ENCODE data around the gene CRTC1. TPM values are rescaled to one million over a fixed set of nuclear protein-coding genes. Genes with fewer than 3 reads are reported as not detected.

Gene CRTC1
- 3.9 to 5.7 TPM (median 4.5 TPM) in 5 replicates for total RNA-seq (2022; extraction: Qiagen RNA extraction; ENCODE audit: low read depth)

GRCh38 chr19:18683109-18683957 lies at the start of gene CRTC1:
TSS of gene CRTC1 (plus strand) at chr19:18683680. CDS start at chr19:18683703, 23 bp downstream.

GRCh38 chr19:18636969-18637629 lies 46.4 kb upstream of the CRTC1 start, which contains the start of gene KLHL26:
TSS of gene KLHL26 (plus strand) at chr19:18637028. CDS start at chr19:18637055, 27 bp downstream.

GRCh38 chr19:18790566-18791314 lies 107.3 kb downstream of the CRTC1 start, which contains the start of gene COMP:
TSS of gene COMP (minus strand) at chr19:18791305. CDS start at chr19:18791269, 36 bp downstream.

GRCh38 chr19:18831524-18832305 lies 148.2 kb downstream of the CRTC1 start, which contains the start of gene UPF1:
TSS of gene UPF1 (plus strand) at chr19:18831959. CDS start at chr19:18832210, 251 bp downstream.

Other genes starting within 250 kb of the CRTC1 start
- gene ISYNA1, start 245.5 kb upstream of the CRTC1 start, total RNA-seq (2022; extraction: Qiagen RNA extraction; ENCODE audit: low read depth), result 31.8 to 43.0 TPM (median 41.5 TPM) in 5 replicates
- 4.0 to 5.2 TPM (median 5.0 TPM) in 5 replicates for gene ELL, start 161.6 kb upstream of the CRTC1 start, total RNA-seq (2022; extraction: Qiagen RNA extraction; ENCODE audit: low read depth)
- 122 to 156 TPM (median 144 TPM) in 5 replicates for gene FKBP8, start 140.1 kb upstream of the CRTC1 start, total RNA-seq (2022; extraction: Qiagen RNA extraction; ENCODE audit: low read depth)
- gene KXD1, start 125.8 kb upstream of the CRTC1 start, total RNA-seq (2022; extraction: Qiagen RNA extraction; ENCODE audit: low read depth), result 74.2 to 107 TPM (median 101 TPM) in 5 replicates
- gene UBA52, start 111.8 kb upstream of the CRTC1 start, total RNA-seq (2022; extraction: Qiagen RNA extraction; ENCODE audit: low read depth), result 972 to 1,227 TPM (median 1,167 TPM) in 5 replicates
- gene REX1BD, start 94.9 kb upstream of the CRTC1 start, total RNA-seq (2022; extraction: Qiagen RNA extraction; ENCODE audit: low read depth), result 43.1 to 59.2 TPM (median 55.1 TPM) in 5 replicates
- 1.9 to 4.5 TPM (median 2.2 TPM) in 5 replicates for gene CRLF1, start 76.9 kb upstream of the CRTC1 start, total RNA-seq (2022; extraction: Qiagen RNA extraction; ENCODE audit: low read depth)
- gene TMEM59L, start 70.8 kb upstream of the CRTC1 start, total RNA-seq (2022; extraction: Qiagen RNA extraction; ENCODE audit: low read depth), result 4.2 to 6.2 TPM (median 5.2 TPM) in 5 replicates
- gene KLHL26, start 46.7 kb upstream of the CRTC1 start, total RNA-seq (2022; extraction: Qiagen RNA extraction; ENCODE audit: low read depth), result 2.3 to 3.8 TPM (median 3.1 TPM) in 5 replicates
- 0.03 TPM in 1 of 5 replicates, not detected in the others for gene COMP, start 107.6 kb downstream of the CRTC1 start, total RNA-seq (2022; extraction: Qiagen RNA extraction; ENCODE audit: low read depth)
- gene UPF1, start 148.3 kb downstream of the CRTC1 start, total RNA-seq (2022; extraction: Qiagen RNA extraction; ENCODE audit: low read depth), result 34.8 to 45.2 TPM (median 43.2 TPM) in 5 replicates
- 4.6 to 5.7 TPM (median 4.9 TPM) in 5 replicates for gene CERS1, start 212.5 kb downstream of the CRTC1 start, total RNA-seq (2022; extraction: Qiagen RNA extraction; ENCODE audit: low read depth)
- 139 to 168 TPM (median 157 TPM) in 5 replicates for gene COPE, start 235.7 kb downstream of the CRTC1 start, total RNA-seq (2022; extraction: Qiagen RNA extraction; ENCODE audit: low read depth)
- gene DDX49, start 236.0 kb downstream of the CRTC1 start, total RNA-seq (2022; extraction: Qiagen RNA extraction; ENCODE audit: low read depth), result 29.4 to 49.1 TPM (median 43.7 TPM) in 5 replicates